Body of pancreas (tissue), 4 donors: Measurements from ENCODE around the gene SIN3A. TPM values are rescaled to one million over a fixed set of nuclear protein-coding genes. Genes with fewer than 3 reads are reported as not detected.
"Not testable (repeated sequence)": the region's sequence is repeated elsewhere in the genome, so short reads cannot be mapped to it uniquely, and the experiment has no call there.

Source experiments
- ATAC-seq: fragments of 150-250 bp; one replicate; pipeline ENCODE4 v1.9.1; 2016
- DNase-seq, 4 donors: peaks; one replicate each; pipeline ENCODE4 v3.0.0-alpha.2; 2019
- H3K27ac ChIP-seq, 4 donors: fragments of 200-600 bp; sonication (generic); 1 replicate in 3 of 4; 2 replicates in 1 of 4; pipeline versions ENCODE4 v1.5.1 to v1.6.1; 2016 to 2019; ENCODE audit warnings: mild to moderate bottlenecking in 1 of 4, mixed read lengths in 1 of 4, moderate library complexity in 1 of 4
- H3K27me3 ChIP-seq, 2 donors: fragments of 200-600 bp; sonication (generic); one replicate each; pipeline ENCODE4 v1.6.0; 2016; ENCODE audit warnings: mild to moderate bottlenecking in 1 of 2
- H3K36me3 ChIP-seq, 2 donors: fragments of 200-600 bp; sonication (generic); replicated peaks in 1 of 2; 2 replicates each; pipeline ENCODE4 v1.5.1; 2016; ENCODE audit warnings: low read depth in 2 of 2; ENCODE audit not compliant: insufficient read depth in 1 of 2
- H3K4me1 ChIP-seq: fragments of 200-600 bp; sonication (generic); one replicate; pipeline ENCODE4 v1.6.0; 2016
- H3K4me3 ChIP-seq, 2 donors: fragments of 200-600 bp; sonication (generic); 1 replicate in 1 of 2; 2 replicates in 1 of 2; pipeline ENCODE4 v1.5.1; 2016 to 2019
- H3K9me3 ChIP-seq, 3 donors: fragments of 200-600 bp; sonication (generic); 1 replicate in 2 of 3; 2 replicates in 1 of 3; pipeline ENCODE4 v1.5.1; 2016
- CTCF ChIP-seq, 7 experiments: fragments of 450-650 bp in 4 of 7; fragments of 200-600 bp in 3 of 7; sonication (generic) in 3 of 7; IDR thresholded peaks; one replicate each; pipeline ENCODE4 v1.5.1; 2016 to 2019; ENCODE audit warnings: antibody characterized with exemption in 7 of 7
- POLR2A ChIP-seq, 3 donors: fragments of 450-650 bp; IDR thresholded peaks; one replicate each; pipeline ENCODE4 v1.6.1; 2016; ENCODE audit warnings: antibody characterized with exemption in 3 of 3, mild to moderate bottlenecking in 2 of 3
- WGBS, 2 donors: methylation state at CpG; one replicate each; pipeline ENCODE4 v1.1.5; 2017; 5-methylcytosine and 5-hydroxymethylcytosine counted together
- intact Hi-C: fragments of 100-400 bp; cut with DNase I; formaldehyde crosslinking; loops from one replicate; pipeline ENCODE4 v1.15.1; 2023
- total RNA-seq, 2 donors: library from RNA; depleted of rRNA; stranded (reverse); fragments of >200 nt; gene quantifications; one replicate each; pipeline ENCODE4 v1.1.0, GENCODE V29; 2016

The SIN3A gene
- total RNA-seq, 2 donors from 2014 or later = 17.1 to 23.1 TPM

GRCh38 chr15:75335313-75335704 is 116.2 kb downstream of the SIN3A start:
- 26 to 36% methylated on average over 3 of the region's 3 CpGs for WGBS, 2 donors
- Histone ChIP-seq H3K4me1 (peaks cover 18% of the 10 kb centered on the region), H3K27me3 (no peaks in the 10 kb centered on the region), H3K36me3 (peaks cover 0 to 2% of the 10 kb centered on the region in 2 donors), H3K4me3 (peak overlapping the region; percentile 78 to 96), H3K9me3 (no peaks in the 10 kb centered on the region), H3K27ac (peak overlapping the region in 3 of 4 donors; percentile 1 to 64 (median 60))
- intact Hi-C loops = no loop called here
- DNase-seq (no peak), ATAC-seq (no peak)
- TF ChIP-seq POLR2A (IDR thresholded peaks at IDR 0.05) = no peak
- no peak for TF ChIP-seq CTCF (IDR thresholded peaks at IDR 0.05)

- H3K4me3 ChIP-seq, ATAC-seq, intact Hi-C loops, H3K27ac ChIP-seq, H3K27me3 ChIP-seq, DNase-seq, H3K9me3 ChIP-seq, H3K36me3 ChIP-seq: not testable (repeated sequence)
- 86 to 87% methylated on average over 15 of the region's 15 CpGs for WGBS, 2 donors
- H3K4me1 ChIP-seq = peaks cover 18% of the 10 kb centered on the region
Observed at GRCh38 chr15:75333654-75334419, 117.7 kb downstream of the SIN3A start.

- H3K36me3 ChIP-seq, H3K27me3 ChIP-seq, H3K9me3 ChIP-seq, intact Hi-C loops, H3K4me3 ChIP-seq, ATAC-seq, DNase-seq, H3K27ac ChIP-seq: not testable (repeated sequence)
- 53 to 58% methylated on average over 7 of the region's 7 CpGs for WGBS, 2 donors
- peaks cover 17% of the 10 kb centered on the region for H3K4me1 ChIP-seq
Observed at GRCh38 chr15:75332093-75332492, 119.4 kb downstream of the SIN3A start.

- TF ChIP-seq POLR2A (IDR thresholded peaks at IDR 0.05) = no peak
- H3K9me3 ChIP-seq = no peaks in the 10 kb centered on the region
- no peaks in the 10 kb centered on the region for H3K27me3 ChIP-seq
- H3K36me3 ChIP-seq = no peaks in the 10 kb centered on the region
- ATAC-seq (no peak), DNase-seq (no peak)
- no peak overlapping the region for H3K4me3 ChIP-seq
- WGBS, 2 donors = 86 to 91% methylated on average over 1 to 2 of the region's 2 CpGs
- H3K4me1 ChIP-seq = no peaks in the 10 kb centered on the region
- intact Hi-C loops = no loop called here
- H3K27ac ChIP-seq = no peak overlapping the region
Observed at GRCh38 chr15:75329571-75329970, 121.9 kb downstream of the SIN3A start.

GRCh38 chr15:75328493-75329314 is 122.8 kb downstream of the SIN3A start:
- Histone ChIP-seq H3K27ac (no peak overlapping the region), H3K4me3 (no peak overlapping the region), H3K27me3 (no peaks in the 10 kb centered on the region), H3K36me3 (no peaks in the 10 kb centered on the region), H3K9me3 (no peaks in the 10 kb centered on the region), H3K4me1 (no peaks in the 10 kb centered on the region)
- no peak for TF ChIP-seq POLR2A (IDR thresholded peaks at IDR 0.05)
- TF ChIP-seq CTCF (IDR thresholded peaks at IDR 0.05) = no peak
- 62 to 100% methylated on average over 3 to 10 of the region's 10 CpGs for WGBS, 2 donors
- intact Hi-C loops = no loop called here
- ATAC-seq (no peak), DNase-seq (no peak)

- Histone ChIP-seq H3K4me1 (no peaks in the 10 kb centered on the region), H3K9me3 (no peaks in the 10 kb centered on the region), H3K27ac (no peak overlapping the region), H3K27me3 (no peaks in the 10 kb centered on the region), H3K4me3 (no peak overlapping the region), H3K36me3 (no peaks in the 10 kb centered on the region)
- 73 to 80% methylated on average over 2 to 3 of the region's 3 CpGs for WGBS, 2 donors
- no peak for DNase-seq
- no peak for TF ChIP-seq CTCF (IDR thresholded peaks at IDR 0.05)
- no peak for TF ChIP-seq POLR2A (IDR thresholded peaks at IDR 0.05)
- ATAC-seq = no peak
- intact Hi-C loops = no loop called here
Observed at GRCh38 chr15:75327491-75327890, 124.0 kb downstream of the SIN3A start.
